T-helper 22 cell (primary cell): ENCODE results near the gene BCAP29.

Experiments
- DNase-seq: peaks from one replicate; pipeline ENCODE4 v3.0.0-alpha.2; 2020; ENCODE audit warnings: low read depth

The BCAP29 gene

DNA sequence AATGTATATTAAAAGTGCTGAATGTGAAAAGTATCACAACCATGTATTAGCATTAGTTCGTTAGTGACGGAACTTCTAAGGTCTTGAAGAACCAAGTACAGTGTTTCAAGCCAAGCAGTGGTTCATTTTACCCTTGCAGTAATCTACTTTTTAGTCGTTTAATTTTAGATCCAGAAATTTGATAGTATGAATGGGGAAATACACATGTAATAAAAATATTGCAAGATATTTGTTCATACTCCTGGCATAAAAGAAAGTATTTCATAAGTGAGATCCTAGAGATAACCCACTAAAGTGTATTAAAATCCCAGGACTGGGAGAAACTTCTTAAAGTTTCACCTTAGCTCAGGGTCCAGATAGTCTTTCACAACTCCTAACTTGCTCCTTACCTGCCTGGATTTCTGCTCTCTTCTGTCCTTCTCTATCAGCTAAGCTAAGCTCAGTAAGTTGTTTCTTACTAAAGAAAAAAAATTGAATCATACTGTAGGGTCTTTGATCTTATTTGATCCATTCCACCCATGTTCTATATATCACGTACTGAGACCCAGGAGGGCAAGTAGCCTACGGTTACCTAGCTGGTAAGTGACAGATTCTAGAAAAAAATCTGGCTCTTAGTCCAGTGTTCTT, 1.5 kb downstream of the BCAP29 start:
- DNase-seq, result no peak

DNA sequence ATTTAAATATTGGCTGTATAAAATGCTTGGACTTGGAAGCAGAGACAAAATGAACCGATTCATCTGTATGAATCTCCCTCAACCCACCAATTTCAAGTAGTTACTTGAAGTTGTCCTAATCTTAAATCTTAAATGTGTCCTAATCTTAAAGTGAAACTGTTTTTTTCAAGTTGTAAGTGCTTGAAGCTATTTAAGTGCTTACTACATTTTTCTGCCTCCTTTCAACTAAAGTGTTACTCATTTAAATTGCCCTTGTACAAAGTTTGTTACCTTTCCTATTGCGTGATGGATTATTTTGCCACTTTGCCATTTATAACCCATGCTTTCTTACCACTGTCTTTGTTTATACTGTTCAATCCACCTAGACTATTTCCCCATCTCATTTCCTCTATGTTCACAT, 2.8 kb downstream of the BCAP29 start:
- DNase-seq, result no peak

DNA sequence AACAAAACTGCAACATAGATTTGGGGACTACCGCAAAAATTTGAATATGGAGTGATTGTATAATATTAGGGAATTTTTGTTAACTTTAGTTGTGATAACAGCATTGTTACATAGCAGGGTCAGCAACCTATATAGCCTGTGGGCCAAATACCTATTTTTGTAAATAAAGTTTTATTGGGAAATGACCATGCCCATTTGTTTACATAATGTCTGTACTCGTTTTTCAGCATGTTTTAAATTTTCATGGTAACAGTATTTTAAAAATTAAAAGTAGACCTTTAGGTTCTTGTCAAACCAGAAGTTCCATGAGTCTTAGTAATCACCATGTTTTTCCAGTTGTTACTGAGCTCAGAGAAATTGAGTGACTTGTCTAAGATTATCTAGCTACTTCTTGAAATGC, 4.7 kb downstream of the BCAP29 start:
- no peak for DNase-seq

- no peak for DNase-seq
Observed at GRCh38 chr7:107588529-107589130, 8.6 kb downstream of the BCAP29 start.

DNA sequence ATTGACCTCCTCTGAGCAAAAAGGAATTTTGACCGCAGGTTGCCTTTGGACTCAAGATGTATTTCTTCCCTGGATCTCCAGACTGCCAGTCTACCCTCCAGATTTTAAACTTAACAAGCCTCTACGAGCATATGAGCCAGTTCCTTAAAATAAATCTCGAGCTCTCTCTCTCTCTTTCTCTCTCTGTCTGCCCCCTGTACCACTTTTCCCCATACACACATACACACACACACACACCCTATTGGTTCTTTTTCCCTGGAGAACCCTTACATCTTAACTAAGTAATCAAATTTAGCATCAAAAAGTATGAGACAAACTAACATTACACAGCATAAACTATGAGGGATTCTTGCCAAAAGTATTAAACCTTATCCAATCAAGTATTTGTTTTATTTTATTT, 11.4 kb downstream of the BCAP29 start:
- no peak for DNase-seq

DNA sequence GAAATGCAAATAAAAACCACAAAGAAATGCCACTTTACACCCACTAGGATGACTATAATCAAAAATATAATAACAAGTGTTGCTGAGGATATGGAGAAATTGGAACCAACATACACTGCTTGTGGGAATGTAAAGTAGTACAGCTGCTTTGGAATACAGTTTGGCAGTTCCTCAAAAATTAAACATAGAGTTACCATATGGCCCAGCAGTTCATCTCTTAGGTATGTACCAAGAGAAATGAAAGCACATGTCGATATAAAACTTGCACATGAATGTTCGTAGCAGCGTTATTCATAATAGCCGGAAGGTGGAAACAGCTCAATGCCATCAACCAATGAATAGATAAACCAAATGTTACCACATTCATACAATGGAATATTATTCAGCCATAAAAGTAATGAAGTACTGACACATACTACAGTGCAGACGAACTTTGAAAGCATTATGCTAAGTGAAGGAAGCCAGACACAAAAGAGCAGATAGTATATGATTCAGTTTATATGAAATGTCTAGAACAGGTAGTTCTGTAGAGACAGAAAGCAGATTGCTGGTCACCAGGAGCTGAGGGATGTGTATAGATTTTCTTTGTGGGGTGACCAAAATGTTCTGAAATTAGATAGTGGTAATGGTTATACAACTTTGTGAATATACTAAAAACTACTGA, 12.4 kb downstream of the BCAP29 start:
- DNase-seq, result no peak

DNA sequence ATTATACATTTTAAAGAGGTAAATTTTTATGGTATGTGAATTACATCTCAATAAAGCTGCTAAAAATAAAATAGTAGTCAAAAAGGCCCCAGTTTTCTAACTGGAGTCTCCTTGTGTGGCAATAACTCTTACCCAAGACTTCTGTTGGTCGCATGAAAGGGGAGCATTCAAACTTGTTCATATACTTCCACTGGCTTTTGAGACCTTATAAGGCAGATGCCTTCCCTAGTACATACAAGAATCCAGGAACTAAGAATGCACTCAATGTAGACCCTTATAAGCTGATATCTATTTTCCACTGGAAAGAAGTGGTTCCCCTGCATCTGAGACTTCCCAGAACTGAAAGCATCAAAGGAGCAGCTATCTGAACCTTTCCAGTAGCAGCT, 13.0 kb downstream of the BCAP29 start:
- no peak for DNase-seq

DNA sequence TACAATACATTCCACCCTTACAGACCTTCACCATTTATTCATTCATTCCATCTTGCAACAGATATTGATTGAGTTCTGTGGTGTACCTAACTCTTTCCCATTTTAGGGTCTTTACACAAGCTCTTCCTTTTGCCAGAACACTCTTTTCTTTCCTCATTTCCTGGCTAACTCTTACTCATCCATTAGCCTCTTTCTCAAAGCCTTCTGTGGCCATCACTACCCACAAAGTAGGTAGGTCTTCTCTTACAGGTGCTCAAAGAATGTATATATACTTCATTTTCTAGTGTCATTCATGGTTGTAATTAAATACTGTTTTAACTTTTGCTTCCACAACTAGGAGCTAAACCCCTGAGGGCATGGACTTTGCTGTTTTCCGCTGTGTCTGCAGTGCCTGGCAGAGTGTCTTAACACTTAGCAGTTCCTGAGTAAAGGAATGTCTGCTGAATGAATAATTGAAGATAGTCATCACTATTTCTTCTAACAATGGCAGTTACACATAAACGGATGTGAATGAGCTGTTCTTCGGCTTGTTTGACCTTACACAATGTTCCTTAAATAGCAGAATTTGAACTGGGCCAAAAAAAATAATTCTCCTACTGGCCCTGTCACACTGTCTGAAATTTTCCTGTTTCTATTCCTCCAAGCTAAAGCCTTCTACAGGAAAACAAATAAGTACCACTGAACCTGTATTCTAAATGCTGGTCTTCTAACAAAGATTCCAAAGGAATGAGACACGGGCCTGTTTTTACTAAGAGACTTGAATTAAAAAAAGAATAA, 15.1 kb downstream of the BCAP29 start:
- no peak for DNase-seq

- no peak for DNase-seq
Observed at GRCh38 chr7:107596881-107597581, 17.0 kb downstream of the BCAP29 start.

- no peak for DNase-seq
Observed at GRCh38 chr7:107597582-107597916, 17.5 kb downstream of the BCAP29 start.

- no peak for DNase-seq
Observed at GRCh38 chr7:107597953-107598352, 17.9 kb downstream of the BCAP29 start.

- DNase-seq, result no peak
Observed at GRCh38 chr7:107599262-107599661, 19.2 kb downstream of the BCAP29 start.

- no peak for DNase-seq
Observed at GRCh38 chr7:107600816-107601215, 20.8 kb downstream of the BCAP29 start.

GRCh38 chr7:107605218-107605815, 25.3 kb downstream of the BCAP29 start:
- DNase-seq, result no peak

DNA sequence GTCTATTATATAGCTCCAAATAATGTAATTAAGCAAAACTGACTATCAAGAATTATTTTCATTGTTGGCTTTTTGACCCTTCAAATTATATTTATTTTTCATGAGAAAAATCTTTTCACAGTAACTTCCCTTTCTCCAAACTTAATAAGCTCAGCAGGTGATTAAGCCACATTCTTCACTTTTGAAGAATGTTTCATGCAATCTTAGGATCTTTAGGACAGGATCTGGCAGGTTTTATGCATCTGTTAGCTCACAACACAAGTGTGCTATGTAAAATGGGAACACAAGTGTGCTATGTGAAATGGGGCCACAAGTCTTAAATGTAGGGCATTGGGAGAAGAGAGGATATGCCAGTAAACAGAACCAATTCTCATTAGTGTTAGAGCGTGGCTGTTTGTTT, 26.3 kb downstream of the BCAP29 start:
- no peak for DNase-seq

- DNase-seq, result no peak
Observed at GRCh38 chr7:107609811-107610261, 29.8 kb downstream of the BCAP29 start.

GRCh38 chr7:107610323-107610722, 30.3 kb downstream of the BCAP29 start:
- DNase-seq, result no peak

GRCh38 chr7:107613439-107613838, 33.4 kb downstream of the BCAP29 start:
- no peak for DNase-seq

DNA sequence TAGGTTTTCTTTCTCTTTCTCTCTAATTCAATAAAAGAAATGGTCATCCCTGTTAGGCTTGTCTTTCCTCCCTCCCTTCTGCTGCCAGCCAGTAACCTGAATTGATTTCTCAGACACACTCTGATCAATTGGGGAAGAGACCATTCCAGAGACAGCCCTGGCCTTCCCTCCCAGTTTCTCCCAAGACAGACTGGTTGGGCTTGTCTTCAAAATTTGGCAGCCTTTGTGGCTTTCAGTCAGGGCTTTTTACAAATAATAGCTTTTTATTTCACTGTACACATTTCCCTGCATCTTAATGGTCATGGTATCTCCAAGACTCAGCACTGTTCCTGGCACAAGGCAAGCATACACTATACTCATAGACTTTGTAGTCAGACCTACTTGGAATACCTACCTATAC, 33.9 kb downstream of the BCAP29 start:
- no peak for DNase-seq

- no peak for DNase-seq
Observed at GRCh38 chr7:107614425-107614824, 34.4 kb downstream of the BCAP29 start.

DNA sequence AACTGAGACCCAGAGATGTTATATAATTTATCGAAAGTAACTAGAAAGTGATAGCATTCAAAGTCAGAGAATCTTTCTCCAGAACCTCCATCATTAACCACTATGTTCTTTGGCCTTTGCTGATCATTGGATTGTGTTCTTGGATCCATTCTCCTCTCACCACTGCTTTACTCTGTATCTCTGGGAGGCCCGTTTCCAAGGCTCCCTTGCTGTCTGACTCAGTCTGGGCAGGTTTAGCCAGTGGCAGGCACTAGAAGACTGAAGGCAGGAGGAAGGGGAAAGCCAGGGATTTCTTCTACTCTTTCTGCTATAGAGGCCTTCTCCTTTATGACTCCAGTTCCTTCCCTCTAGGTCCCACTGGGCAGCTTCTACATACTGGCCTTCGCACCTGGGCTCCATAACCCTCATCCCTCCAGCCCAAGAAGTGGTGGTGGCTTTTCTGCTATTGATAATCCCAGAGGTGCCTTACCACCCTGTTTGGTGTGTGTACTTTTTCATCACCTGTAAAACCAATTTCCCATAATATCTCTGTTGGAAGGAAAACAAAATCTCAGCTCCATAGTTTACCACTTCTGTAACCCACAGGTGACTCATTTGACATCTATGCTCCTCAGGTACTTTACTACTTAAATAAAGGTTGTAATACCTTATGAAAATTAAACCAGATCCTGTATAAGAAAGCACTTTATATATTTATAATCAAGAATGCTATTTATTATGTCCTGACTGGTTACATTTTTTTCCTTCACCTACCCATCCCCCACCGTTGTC, 36.0 kb downstream of the BCAP29 start:
- no peak for DNase-seq
